Transverse colon (tissue), 3 donors: ENCODE data around the gene TMEM52.

Experiments used
- POLR2A ChIP-seq: fragments of 450-650 bp; IDR thresholded peaks from one replicate; pipeline ENCODE4 v1.6.1; 2016; ENCODE audit warnings: antibody characterized with exemption, mild to moderate bottlenecking, moderate library complexity
- TF ChIP-seq, protein P1 (sequence below), 5 experiments: fragments of 200-600 bp in 3 of 5; fragments of 450-650 bp in 2 of 5; sonication (generic) in 3 of 5; IDR thresholded peaks; 1 replicate in 2 of 5; 2 replicates in 3 of 5; pipeline ENCODE4 v1.5.1; 2016 to 2017; ENCODE audit warnings: antibody characterized with exemption in 5 of 5, inconsistent platforms in 3 of 5, mild to moderate bottlenecking in 2 of 5, moderate library complexity in 1 of 5

DNA sequence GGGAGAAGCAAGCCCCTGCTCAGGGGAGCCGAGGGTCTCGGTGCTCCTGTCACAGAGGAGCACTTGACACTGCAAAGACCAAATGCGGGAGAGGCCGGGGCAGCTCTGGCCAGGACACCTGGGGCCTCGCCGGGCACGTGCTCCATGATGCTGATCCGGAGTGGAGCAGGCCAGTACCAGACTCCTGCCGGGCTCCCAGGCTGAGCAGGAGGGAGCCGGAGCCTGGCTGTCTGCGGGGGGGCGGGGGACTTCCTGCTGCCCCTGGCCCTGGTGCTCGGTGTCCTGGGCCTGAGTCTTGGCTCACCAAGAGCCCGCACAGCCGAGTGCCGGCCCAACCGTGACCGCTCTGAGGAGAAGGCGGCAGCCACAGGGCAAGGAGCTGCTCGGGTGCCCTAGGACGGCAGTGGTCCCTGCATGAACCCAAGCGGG lies 38.5 kb upstream of the TMEM52 start:
- TF ChIP-seq, protein P1, sequence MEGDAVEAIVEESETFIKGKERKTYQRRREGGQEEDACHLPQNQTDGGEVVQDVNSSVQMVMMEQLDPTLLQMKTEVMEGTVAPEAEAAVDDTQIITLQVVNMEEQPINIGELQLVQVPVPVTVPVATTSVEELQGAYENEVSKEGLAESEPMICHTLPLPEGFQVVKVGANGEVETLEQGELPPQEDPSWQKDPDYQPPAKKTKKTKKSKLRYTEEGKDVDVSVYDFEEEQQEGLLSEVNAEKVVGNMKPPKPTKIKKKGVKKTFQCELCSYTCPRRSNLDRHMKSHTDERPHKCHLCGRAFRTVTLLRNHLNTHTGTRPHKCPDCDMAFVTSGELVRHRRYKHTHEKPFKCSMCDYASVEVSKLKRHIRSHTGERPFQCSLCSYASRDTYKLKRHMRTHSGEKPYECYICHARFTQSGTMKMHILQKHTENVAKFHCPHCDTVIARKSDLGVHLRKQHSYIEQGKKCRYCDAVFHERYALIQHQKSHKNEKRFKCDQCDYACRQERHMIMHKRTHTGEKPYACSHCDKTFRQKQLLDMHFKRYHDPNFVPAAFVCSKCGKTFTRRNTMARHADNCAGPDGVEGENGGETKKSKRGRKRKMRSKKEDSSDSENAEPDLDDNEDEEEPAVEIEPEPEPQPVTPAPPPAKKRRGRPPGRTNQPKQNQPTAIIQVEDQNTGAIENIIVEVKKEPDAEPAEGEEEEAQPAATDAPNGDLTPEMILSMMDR (IDR thresholded peaks at IDR 0.05): no peak
- TF ChIP-seq POLR2A: no peak
